RWPE1 (cell line): ENCODE results near the gene PRR5.
"Not testable (repeated sequence)": the region's sequence is repeated elsewhere in the genome, so short reads cannot be mapped to it uniquely, and the experiment has no call there.

ENCODE experiments used
- CTCF ChIA-PET: fragments of 350-600 bp; sonication (Branson Sonifier 250); formaldehyde crosslinking; extraction: SDS; loops from one replicate; lab custom pipeline; 2021; lab: Yijun Ruan, JAX
- POLR2A ChIA-PET: fragments of 400-600 bp; formaldehyde crosslinking; extraction: SDS; loops from one replicate; lab custom pipeline; 2020; ENCODE audit warnings: antibody characterized with exemption; ENCODE audit not compliant: low non-redundant PET; lab: Yijun Ruan, JAX
- DNase-seq: peaks from one replicate; pipeline ENCODE4 v3.0.0; 2012; ENCODE audit warnings: low spot score
- H3K27ac ChIP-seq: fragments of 450-650 bp; 2 replicates; pipeline ENCODE4 v1.5.1; 2017
- CTCF ChIP-seq: fragments of 450-650 bp; conservative IDR thresholded peaks from 2 replicates; pipeline ENCODE4 v1.5.1; 2017; ENCODE audit warnings: low read depth, mild to moderate bottlenecking

PRR5 gene

GRCh38 chr22:44678556-44679305 lies 23.3 kb upstream of the PRR5 start:
- no peak for TF ChIP-seq CTCF
- ChIA-PET CTCF (interaction anchor here (0.7 kb wide), 1 partner anchor 22 kb away, joined by 3 read pairs; no protein-coding TSS in a partner anchor), POLR2A (no interaction called here)
- no peak overlapping the region for H3K27ac ChIP-seq
- DNase-seq: no peak

- CTCF ChIA-PET, H3K27ac ChIP-seq, POLR2A ChIA-PET: not testable (repeated sequence)
Measured at GRCh38 chr22:44679306-44679647, 22.7 kb upstream of the PRR5 start.

GRCh38 chr22:44680058-44680457 lies 21.9 kb upstream of the PRR5 start:
- POLR2A ChIA-PET: no interaction called here
- no peak for DNase-seq
- CTCF ChIA-PET: no interaction called here
- H3K27ac ChIP-seq: no peak overlapping the region
- no peak for TF ChIP-seq CTCF

More at GRCh38 chr22:44679306-44679647, 22.7 kb upstream of the PRR5 start:
- DNase-seq: not testable (repeated sequence)

- DNase-seq: no peak
- no peak for TF ChIP-seq CTCF
- CTCF ChIA-PET: no interaction called here
- POLR2A ChIA-PET: no interaction called here
- H3K27ac ChIP-seq: no peak overlapping the region
Measured at GRCh38 chr22:44680481-44680894, 21.5 kb upstream of the PRR5 start.

GRCh38 chr22:44682556-44683168 lies 19.3 kb upstream of the PRR5 start:
- ChIA-PET POLR2A (no interaction called here), CTCF (no interaction called here)
- DNase-seq: no peak
- no peak overlapping the region for H3K27ac ChIP-seq
- TF ChIP-seq CTCF: no peak

- no peak for TF ChIP-seq CTCF
- DNase-seq: no peak
- ChIA-PET CTCF (no interaction called here), POLR2A (no interaction called here)
- H3K27ac ChIP-seq: no peak overlapping the region
Measured at GRCh38 chr22:44683237-44683636, 18.8 kb upstream of the PRR5 start.

- ChIA-PET POLR2A (no interaction called here), CTCF (interaction anchor here (1.3 kb wide), 1 partner anchor 53 kb away, joined by 3 read pairs; no protein-coding TSS in a partner anchor)
- DNase-seq: no peak
- H3K27ac ChIP-seq: no peak overlapping the region
- no peak for TF ChIP-seq CTCF
Measured at GRCh38 chr22:44683881-44684280, 18.1 kb upstream of the PRR5 start.
